Measurements from ENCODE around the gene PRKAG1.
"Not testable (repeated sequence)": the region's sequence is repeated elsewhere in the genome, so short reads cannot be mapped to it uniquely, and the experiment has no call there.

The PRKAG1 gene

GRCh38 chr12:49018261-49019119, at the start of gene PRKAG1:
TSS of gene PRKAG1 (minus strand) at chr12:49018776. CDS start at chr12:49018740, 36 bp downstream.
- peak; percentile 98 for DNase-seq

- DNase-seq = no peak
Observed at GRCh38 chr12:49066120-49066519, 47.5 kb upstream of the PRKAG1 start.

- DNase-seq = no peak
Observed at GRCh38 chr12:49064767-49065152, 46.2 kb upstream of the PRKAG1 start.

- not testable (repeated sequence) for DNase-seq
Observed at GRCh38 chr12:49061916-49062315, 43.3 kb upstream of the PRKAG1 start.

- DNase-seq = peak; percentile 5
Observed at GRCh38 chr12:49061157-49061650, 42.6 kb upstream of the PRKAG1 start.

- DNase-seq = peak; percentile 97
Observed at GRCh38 chr12:49060237-49061156, 41.9 kb upstream of the PRKAG1 start, which contains the start of gene KMT2D. TSS of gene KMT2D (minus strand) at chr12:49060794. CDS start at chr12:49055324, 5,470 bp downstream.

- peak; percentile 43 for DNase-seq
Observed at GRCh38 chr12:49059299-49060171, 41.0 kb upstream of the PRKAG1 start.

- DNase-seq = no peak
Observed at GRCh38 chr12:49059045-49059298, 40.4 kb upstream of the PRKAG1 start.

- peak; percentile 11 for DNase-seq
Observed at GRCh38 chr12:49058366-49059044, 39.9 kb upstream of the PRKAG1 start.

GRCh38 chr12:49057888-49058287, 39.3 kb upstream of the PRKAG1 start:
- DNase-seq = peak; percentile 7

- peak; percentile 40 for DNase-seq
Observed at GRCh38 chr12:49055978-49056754, 37.6 kb upstream of the PRKAG1 start.

GRCh38 chr12:49055092-49055491, 36.5 kb upstream of the PRKAG1 start:
- no peak for DNase-seq

GRCh38 chr12:49054524-49054923, 35.9 kb upstream of the PRKAG1 start:
- DNase-seq = no peak

- DNase-seq = no peak
Observed at GRCh38 chr12:49054096-49054495, 35.5 kb upstream of the PRKAG1 start.

- DNase-seq = no peak
Observed at GRCh38 chr12:49052451-49053208, 34.1 kb upstream of the PRKAG1 start.

- DNase-seq = no peak
Observed at GRCh38 chr12:49051777-49052438, 33.3 kb upstream of the PRKAG1 start.

- no peak for DNase-seq
Observed at GRCh38 chr12:49051373-49051764, 32.8 kb upstream of the PRKAG1 start.

- DNase-seq = no peak
Observed at GRCh38 chr12:49050507-49051372, 32.2 kb upstream of the PRKAG1 start.
